ENCODE data around the gene TNFSF11. TPM values are rescaled to one million over a fixed set of nuclear protein-coding genes. Genes with fewer than 3 reads are reported as not detected.

TNFSF11 gene
- total and polyA plus RNA-seq, 4 donors, result 0.25 to 1.3 (median 0.25) TPM

- H3K4me1 ChIP-seq (ENCODE audit: control insufficient read depth in 4 of 4, insufficient read depth in 4 of 4, low read length in 3 of 4), result no peaks in the 10 kb centered on the region
- DNase-seq (ENCODE audit: low spot score), result no peak
- H3K4me3 ChIP-seq (ENCODE audit: low read depth in 1 of 3, low read length in 3 of 3), result no peak overlapping the region
- peaks cover 0 to 6% (median 1%) of the 10 kb centered on the region in 4 donors for H3K27me3 ChIP-seq (ENCODE audit: control insufficient read depth in 4 of 4, insufficient read depth in 4 of 4, low read length in 3 of 4)
- H3K27ac ChIP-seq (ENCODE audit: low read depth in 1 of 2, low read length in 2 of 2), result no peak overlapping the region
- TF ChIP-seq NR2F2 (IDR thresholded peaks at IDR 0.05), result no peak
- no peak for TF ChIP-seq HNF4A (conservative IDR thresholded peaks at IDR 0.05)
- TF ChIP-seq TAF1 (conservative IDR thresholded peaks at IDR 0.05), result no peak
- no peak for TF ChIP-seq RXRA (IDR thresholded peaks at IDR 0.05)
- no peak for TF ChIP-seq FOXA2 (IDR thresholded peaks at IDR 0.05)
- no peak for TF ChIP-seq ZBTB33 (IDR thresholded peaks at IDR 0.05)
- TF ChIP-seq CTCF (IDR thresholded peaks at IDR 0.05; ENCODE audit: low read depth, low read length, missing input control), result no peak
- TF ChIP-seq YY1 (IDR thresholded peaks at IDR 0.05), result no peak
- no peak for TF ChIP-seq JUND (IDR thresholded peaks at IDR 0.05)
- no peak for TF ChIP-seq EGR1 (IDR thresholded peaks at IDR 0.05; ENCODE audit: low read depth in 2 of 2)
- TF ChIP-seq HNF4G (IDR thresholded peaks at IDR 0.05), result no peak
- no peaks in the 10 kb centered on the region for H3K9me3 ChIP-seq (ENCODE audit: control insufficient read depth in 4 of 4, low read length in 3 of 4)
- H3K9ac ChIP-seq (ENCODE audit: low read depth in 1 of 2, low read length in 2 of 2), result no peak overlapping the region
- H3K36me3 ChIP-seq (ENCODE audit: control insufficient read depth in 4 of 4, insufficient read depth in 3 of 4, low read depth in 1 of 4, low read length in 3 of 4), result no peaks in the 10 kb centered on the region
- 69% methylated on average over 3 of the region's 3 CpGs for WGBS
Measured at GRCh38 chr13:42650506-42650905, 76.6 kb downstream of the TNFSF11 start.

GRCh38 chr13:42651936-42652641 is 78.1 kb downstream of the TNFSF11 start:
- H3K4me1 ChIP-seq (ENCODE audit: control insufficient read depth in 4 of 4, insufficient read depth in 4 of 4, low read length in 3 of 4), result no peaks in the 10 kb centered on the region
- WGBS, result 74% methylated on average over 6 of the region's 6 CpGs

More at GRCh38 chr13:42651936-42652641, 78.1 kb downstream of the TNFSF11 start:
- peaks cover 0 to 6% (median 2%) of the 10 kb centered on the region in 4 donors for H3K27me3 ChIP-seq (ENCODE audit: control insufficient read depth in 4 of 4, insufficient read depth in 4 of 4, low read length in 3 of 4)
- H3K9ac ChIP-seq (ENCODE audit: low read depth in 1 of 2, low read length in 2 of 2), result no peak overlapping the region
- H3K27ac ChIP-seq (ENCODE audit: low read depth in 1 of 2, low read length in 2 of 2), result no peak overlapping the region
- no peak overlapping the region for H3K4me3 ChIP-seq (ENCODE audit: low read depth in 1 of 3, low read length in 3 of 3)
- no peak for DNase-seq (ENCODE audit: low spot score)
- no peaks in the 10 kb centered on the region for H3K9me3 ChIP-seq (ENCODE audit: control insufficient read depth in 4 of 4, low read length in 3 of 4)
- no peak for TF ChIP-seq YY1 (IDR thresholded peaks at IDR 0.05)
- TF ChIP-seq RAD21 (IDR thresholded peaks at IDR 0.05), result no peak
- no peak for TF ChIP-seq FOXA2 (IDR thresholded peaks at IDR 0.05)
- no peak for TF ChIP-seq MAX (IDR thresholded peaks at IDR 0.05)
- TF ChIP-seq HNF4A (conservative IDR thresholded peaks at IDR 0.05), result no peak
- TF ChIP-seq SP1 (IDR thresholded peaks at IDR 0.05), result no peak
- H3K36me3 ChIP-seq (ENCODE audit: control insufficient read depth in 4 of 4, insufficient read depth in 3 of 4, low read depth in 1 of 4, low read length in 3 of 4), result no peaks in the 10 kb centered on the region
